HUES6 (cell line): Measurements from ENCODE around the gene ENO1.

ENCODE experiments used
- H3K27ac ChIP-seq: 2 replicates; pipeline ENCODE4 v1.7.0; 2013; ENCODE audit warnings: low read depth, mild to moderate bottlenecking, low read length, inconsistent platforms
- H3K27me3 ChIP-seq: 2 replicates; pipeline ENCODE4 v1.6.1; 2013; ENCODE audit warnings: low read length; ENCODE audit not compliant: control insufficient read depth, insufficient read depth
- H3K36me3 ChIP-seq: 2 replicates; pipeline ENCODE4 v1.6.1; 2013; ENCODE audit warnings: low read length; ENCODE audit not compliant: control insufficient read depth, insufficient read depth
- H3K4me1 ChIP-seq: 2 replicates; pipeline ENCODE4 v1.6.1; 2013; ENCODE audit warnings: low read length; ENCODE audit not compliant: control insufficient read depth, insufficient read depth
- H3K4me3 ChIP-seq: 2 replicates; pipeline ENCODE4 v1.5.1; 2013; ENCODE audit warnings: low read depth, low read length
- H3K9ac ChIP-seq: one replicate; pipeline ENCODE4 v1.6.1; 2013; ENCODE audit warnings: mild to moderate bottlenecking, low read length
- H3K9me3 ChIP-seq: 2 replicates; pipeline ENCODE4 v1.6.1; 2013; ENCODE audit warnings: low read depth, low read length; ENCODE audit not compliant: control insufficient read depth, insufficient read depth

The ENO1 gene

GRCh38 chr1:8870616-8871538 is 7.6 kb downstream of the ENO1 start:
- no peaks in the 10 kb centered on the region for H3K9me3 ChIP-seq
- H3K27ac ChIP-seq = no peak overlapping the region
- H3K4me1 ChIP-seq = peaks cover 38% of the 10 kb centered on the region
- H3K4me3 ChIP-seq = no peak overlapping the region
- H3K9ac ChIP-seq = no peak overlapping the region
- H3K36me3 ChIP-seq = peaks cover 100% of the 10 kb centered on the region
- no peaks in the 10 kb centered on the region for H3K27me3 ChIP-seq

GRCh38 chr1:8870103-8870502 is 8.4 kb downstream of the ENO1 start:
- no peak overlapping the region for H3K4me3 ChIP-seq
- no peak overlapping the region for H3K9ac ChIP-seq
- H3K36me3 ChIP-seq = peaks cover 100% of the 10 kb centered on the region
- no peaks in the 10 kb centered on the region for H3K9me3 ChIP-seq
- peaks cover 32% of the 10 kb centered on the region for H3K4me1 ChIP-seq
- H3K27me3 ChIP-seq = no peaks in the 10 kb centered on the region
- H3K27ac ChIP-seq = no peak overlapping the region

GRCh38 chr1:8867878-8868567 is 10.5 kb downstream of the ENO1 start:
- Histone ChIP-seq H3K27me3 (no peaks in the 10 kb centered on the region), H3K4me1 (peaks cover 19% of the 10 kb centered on the region; the same call in 1 of the 2 replicates)

GRCh38 chr1:8866792-8867415 is 11.6 kb downstream of the ENO1 start:
- H3K9ac ChIP-seq = no peak overlapping the region
- H3K36me3 ChIP-seq = peaks cover 100% of the 10 kb centered on the region
- H3K4me1 ChIP-seq = peaks cover 10% of the 10 kb centered on the region; the same call in 1 of the 2 replicates
- H3K4me3 ChIP-seq = no peak overlapping the region
- H3K27me3 ChIP-seq = no peaks in the 10 kb centered on the region
- H3K9me3 ChIP-seq = no peaks in the 10 kb centered on the region
- no peak overlapping the region for H3K27ac ChIP-seq

More at GRCh38 chr1:8867878-8868567, 10.5 kb downstream of the ENO1 start:
- Histone ChIP-seq H3K36me3 (peaks cover 100% of the 10 kb centered on the region), H3K9me3 (no peaks in the 10 kb centered on the region), H3K4me3 (no peak overlapping the region), H3K27ac (no peak overlapping the region), H3K9ac (no peak overlapping the region)

GRCh38 chr1:8866173-8866791 is 12.2 kb downstream of the ENO1 start:
- Histone ChIP-seq H3K27me3 (no peaks in the 10 kb centered on the region), H3K9ac (no peak overlapping the region), H3K4me1 (peaks cover 6% of the 10 kb centered on the region; the same call in 1 of the 2 replicates), H3K9me3 (no peaks in the 10 kb centered on the region), H3K27ac (no peak overlapping the region), H3K36me3 (peaks cover 100% of the 10 kb centered on the region), H3K4me3 (no peak overlapping the region)

GRCh38 chr1:8864713-8865344 is 13.7 kb downstream of the ENO1 start:
- 0 out of 2 replicates have a peak, but pooled peaks cover 6% of the 10 kb centered on the region for H3K4me1 ChIP-seq
- H3K9ac ChIP-seq = no peak overlapping the region
- no peak overlapping the region for H3K27ac ChIP-seq
- H3K36me3 ChIP-seq = peaks cover 99% of the 10 kb centered on the region
- H3K9me3 ChIP-seq = no peaks in the 10 kb centered on the region
- no peak overlapping the region for H3K4me3 ChIP-seq
- no peaks in the 10 kb centered on the region for H3K27me3 ChIP-seq

GRCh38 chr1:8863794-8864233 is 14.7 kb downstream of the ENO1 start:
- Histone ChIP-seq H3K4me1 (peaks cover 8% of the 10 kb centered on the region; the same call in 1 of the 2 replicates), H3K9ac (no peak overlapping the region), H3K4me3 (no peak overlapping the region), H3K27me3 (no peaks in the 10 kb centered on the region), H3K9me3 (no peaks in the 10 kb centered on the region), H3K36me3 (peaks cover 99% of the 10 kb centered on the region), H3K27ac (no peak overlapping the region)

GRCh38 chr1:8863138-8863537 is 15.3 kb downstream of the ENO1 start:
- peaks cover 99% of the 10 kb centered on the region for H3K36me3 ChIP-seq
- H3K27ac ChIP-seq = no peak overlapping the region
- peaks cover 14% of the 10 kb centered on the region; the same call in 1 of the 2 replicates for H3K4me1 ChIP-seq
- no peak overlapping the region for H3K4me3 ChIP-seq
- no peaks in the 10 kb centered on the region for H3K27me3 ChIP-seq
- no peaks in the 10 kb centered on the region for H3K9me3 ChIP-seq
- no peak overlapping the region for H3K9ac ChIP-seq

GRCh38 chr1:8862528-8862927 is 16.0 kb downstream of the ENO1 start:
- Histone ChIP-seq H3K27ac (no peak overlapping the region), H3K27me3 (no peaks in the 10 kb centered on the region), H3K9me3 (no peaks in the 10 kb centered on the region), H3K4me3 (no peak overlapping the region), H3K9ac (no peak overlapping the region), H3K4me1 (peaks cover 18% of the 10 kb centered on the region; the same call in 1 of the 2 replicates), H3K36me3 (peaks cover 99% of the 10 kb centered on the region)
